GM12865 (cell line): ENCODE measurements around the gene SGCD.

Experiments used
- DNase-seq: peaks from one replicate; pipeline ENCODE4 v3.0.0; 2010; ENCODE audit warnings: low read depth
- H3K4me3 ChIP-seq: 2 replicates; pipeline ENCODE4 v1.5.1; 2011; ENCODE audit warnings: mild to moderate bottlenecking, low read depth, low read length, control low read depth
- TF ChIP-seq, protein P1 (sequence below): IDR thresholded peaks from 2 replicates; pipeline ENCODE4 v1.5.1; 2011; ENCODE audit warnings: low read length, control low read depth, low read depth, inconsistent platforms; ENCODE audit not compliant: insufficient read depth; ENCODE audit errors: missing control alignments

Gene SGCD

DNA sequence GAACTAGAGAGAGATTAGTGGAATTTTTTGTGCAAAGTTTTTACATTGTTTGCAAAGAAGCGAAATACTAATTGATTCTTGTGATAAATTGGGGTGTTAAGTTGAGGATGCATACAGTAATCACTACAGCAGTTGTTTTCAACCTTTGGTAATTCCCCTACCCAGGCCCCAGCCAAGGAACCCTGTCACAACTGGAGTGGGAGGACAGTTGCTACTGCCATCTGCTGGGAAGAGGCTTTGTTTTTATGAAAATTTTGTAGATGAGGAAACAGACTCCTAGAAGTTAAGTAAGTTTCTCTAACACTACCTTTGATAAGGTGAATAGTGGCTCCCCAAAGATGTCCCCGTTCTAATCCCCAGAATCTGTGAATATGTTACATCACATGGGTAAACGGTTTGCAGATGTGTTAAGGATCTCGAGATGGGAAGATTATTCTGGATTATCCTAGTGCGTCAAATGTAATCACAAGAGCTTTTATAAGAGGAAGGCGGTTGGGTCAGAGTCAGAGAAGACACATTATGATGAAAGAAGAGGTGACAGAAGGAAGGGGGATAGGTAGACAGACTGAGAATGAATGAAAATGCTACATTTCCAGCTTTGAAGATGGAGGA lies 489.1 kb downstream of the SGCD start:
- TF ChIP-seq, protein P1, sequence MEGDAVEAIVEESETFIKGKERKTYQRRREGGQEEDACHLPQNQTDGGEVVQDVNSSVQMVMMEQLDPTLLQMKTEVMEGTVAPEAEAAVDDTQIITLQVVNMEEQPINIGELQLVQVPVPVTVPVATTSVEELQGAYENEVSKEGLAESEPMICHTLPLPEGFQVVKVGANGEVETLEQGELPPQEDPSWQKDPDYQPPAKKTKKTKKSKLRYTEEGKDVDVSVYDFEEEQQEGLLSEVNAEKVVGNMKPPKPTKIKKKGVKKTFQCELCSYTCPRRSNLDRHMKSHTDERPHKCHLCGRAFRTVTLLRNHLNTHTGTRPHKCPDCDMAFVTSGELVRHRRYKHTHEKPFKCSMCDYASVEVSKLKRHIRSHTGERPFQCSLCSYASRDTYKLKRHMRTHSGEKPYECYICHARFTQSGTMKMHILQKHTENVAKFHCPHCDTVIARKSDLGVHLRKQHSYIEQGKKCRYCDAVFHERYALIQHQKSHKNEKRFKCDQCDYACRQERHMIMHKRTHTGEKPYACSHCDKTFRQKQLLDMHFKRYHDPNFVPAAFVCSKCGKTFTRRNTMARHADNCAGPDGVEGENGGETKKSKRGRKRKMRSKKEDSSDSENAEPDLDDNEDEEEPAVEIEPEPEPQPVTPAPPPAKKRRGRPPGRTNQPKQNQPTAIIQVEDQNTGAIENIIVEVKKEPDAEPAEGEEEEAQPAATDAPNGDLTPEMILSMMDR: peak; percentile 36
- H3K4me3 ChIP-seq: no peak overlapping the region
- DNase-seq: peak; percentile 60
